Measurements from ENCODE around the gene ANK2. TPM values are rescaled to one million over a fixed set of nuclear protein-coding genes. Genes with fewer than 3 reads are reported as not detected.

The ANK2 gene
- total RNA-seq, 1 donor = 79.6 TPM

DNA sequence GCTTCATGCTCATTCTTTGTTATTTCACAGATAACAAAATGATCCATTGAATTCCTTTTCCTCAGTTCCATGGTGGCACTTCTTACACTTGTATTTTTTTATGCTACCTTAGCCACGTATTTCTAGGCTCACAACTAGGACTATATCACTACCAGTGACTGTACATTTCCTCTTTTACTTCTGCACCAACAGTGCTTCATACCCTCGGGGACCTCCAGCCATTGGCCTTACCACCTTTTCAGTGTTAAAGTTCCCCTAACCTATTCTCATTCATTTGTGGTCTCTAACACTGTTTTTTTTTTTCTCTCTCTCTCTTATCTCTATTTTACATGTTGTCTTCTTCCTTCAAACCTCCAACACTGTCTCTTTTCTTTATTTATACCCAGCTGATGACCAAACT lies 315.9 kb downstream of the ANK2 start:
- no peak for DNase-seq (ENCODE audit: insufficient read length, low spot score, missing footprints)
- no peaks in the 10 kb centered on the region for H3K27me3 ChIP-seq (ENCODE audit: insufficient read depth, low read length)
- H3K4me2 ChIP-seq (ENCODE audit: insufficient read depth, low read length) = no peak overlapping the region
- H3K36me3 ChIP-seq (ENCODE audit: insufficient read depth, low read length) = no peaks in the 10 kb centered on the region
- no peak overlapping the region for H2AFZ ChIP-seq (ENCODE audit: low read length)
- H3K27ac ChIP-seq (ENCODE audit: low read depth, low read length) = no peak overlapping the region
- TF ChIP-seq, protein P1, sequence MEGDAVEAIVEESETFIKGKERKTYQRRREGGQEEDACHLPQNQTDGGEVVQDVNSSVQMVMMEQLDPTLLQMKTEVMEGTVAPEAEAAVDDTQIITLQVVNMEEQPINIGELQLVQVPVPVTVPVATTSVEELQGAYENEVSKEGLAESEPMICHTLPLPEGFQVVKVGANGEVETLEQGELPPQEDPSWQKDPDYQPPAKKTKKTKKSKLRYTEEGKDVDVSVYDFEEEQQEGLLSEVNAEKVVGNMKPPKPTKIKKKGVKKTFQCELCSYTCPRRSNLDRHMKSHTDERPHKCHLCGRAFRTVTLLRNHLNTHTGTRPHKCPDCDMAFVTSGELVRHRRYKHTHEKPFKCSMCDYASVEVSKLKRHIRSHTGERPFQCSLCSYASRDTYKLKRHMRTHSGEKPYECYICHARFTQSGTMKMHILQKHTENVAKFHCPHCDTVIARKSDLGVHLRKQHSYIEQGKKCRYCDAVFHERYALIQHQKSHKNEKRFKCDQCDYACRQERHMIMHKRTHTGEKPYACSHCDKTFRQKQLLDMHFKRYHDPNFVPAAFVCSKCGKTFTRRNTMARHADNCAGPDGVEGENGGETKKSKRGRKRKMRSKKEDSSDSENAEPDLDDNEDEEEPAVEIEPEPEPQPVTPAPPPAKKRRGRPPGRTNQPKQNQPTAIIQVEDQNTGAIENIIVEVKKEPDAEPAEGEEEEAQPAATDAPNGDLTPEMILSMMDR (IDR thresholded peaks at IDR 0.05; ENCODE audit: extremely low read depth, low read depth, low read length) = no peak
- H3K79me2 ChIP-seq (ENCODE audit: insufficient read depth, low read length) = no peaks in the 10 kb centered on the region
- no peak overlapping the region for H3K4me3 ChIP-seq (ENCODE audit: insufficient read depth, low read length)
- peaks cover 15% of the 10 kb centered on the region for H3K4me1 ChIP-seq (ENCODE audit: insufficient read depth, low read length)
- no peaks in the 10 kb centered on the region for H3K9me3 ChIP-seq (ENCODE audit: low read depth, low read length)
- H4K20me1 ChIP-seq (ENCODE audit: insufficient read depth, low read length) = no peaks in the 10 kb centered on the region

- DNase-seq (ENCODE audit: insufficient read length, low spot score, missing footprints) = peak; percentile 73
- Histone ChIP-seq H3K4me2 (ENCODE audit: insufficient read depth, low read length) (peak overlapping the region; percentile 19), H3K4me3 (ENCODE audit: insufficient read depth, low read length) (no peak overlapping the region), H3K27ac (ENCODE audit: low read depth, low read length) (peak overlapping the region; percentile 67), H3K4me1 (ENCODE audit: insufficient read depth, low read length) (peaks cover 15% of the 10 kb centered on the region), H3K9me3 (ENCODE audit: low read depth, low read length) (no peaks in the 10 kb centered on the region), H2AFZ (ENCODE audit: low read length) (no peak overlapping the region), H4K20me1 (ENCODE audit: insufficient read depth, low read length) (no peaks in the 10 kb centered on the region), H3K27me3 (ENCODE audit: insufficient read depth, low read length) (no peaks in the 10 kb centered on the region), H3K36me3 (ENCODE audit: insufficient read depth, low read length) (no peaks in the 10 kb centered on the region), H3K79me2 (ENCODE audit: insufficient read depth, low read length) (no peaks in the 10 kb centered on the region)
- TF ChIP-seq, protein P1 (IDR thresholded peaks at IDR 0.05; ENCODE audit: extremely low read depth, low read depth, low read length) = no peak
Measured at GRCh38 chr4:113368056-113368455, 318.6 kb downstream of the ANK2 start.

DNA sequence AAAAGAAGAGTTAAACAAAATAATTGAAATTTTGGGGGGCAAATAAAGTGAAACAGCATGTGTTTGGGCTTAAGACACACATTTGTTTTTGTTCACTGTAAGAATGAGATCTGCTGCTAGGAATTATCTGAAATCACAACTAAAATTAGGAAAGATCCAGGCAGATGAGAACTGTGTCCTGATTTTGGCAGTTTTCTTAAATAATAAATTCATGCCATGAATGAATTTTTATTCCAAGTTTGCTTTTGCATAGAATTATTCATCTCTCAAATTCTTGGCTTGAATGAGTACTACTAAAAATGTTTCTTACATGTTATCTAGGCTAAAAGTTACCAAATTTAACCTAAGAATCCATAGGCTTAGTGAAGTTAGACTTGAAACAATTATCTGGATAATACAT lies 321.7 kb downstream of the ANK2 start:
- no peak for DNase-seq (ENCODE audit: insufficient read length, low spot score, missing footprints)
- H2AFZ ChIP-seq (ENCODE audit: low read length) = no peak overlapping the region
- H3K79me2 ChIP-seq (ENCODE audit: insufficient read depth, low read length) = no peaks in the 10 kb centered on the region
- no peak overlapping the region for H3K4me2 ChIP-seq (ENCODE audit: insufficient read depth, low read length)
- peaks cover 15% of the 10 kb centered on the region for H3K4me1 ChIP-seq (ENCODE audit: insufficient read depth, low read length)
- no peak overlapping the region for H3K27ac ChIP-seq (ENCODE audit: low read depth, low read length)
- H3K27me3 ChIP-seq (ENCODE audit: insufficient read depth, low read length) = no peaks in the 10 kb centered on the region
- no peaks in the 10 kb centered on the region for H3K9me3 ChIP-seq (ENCODE audit: low read depth, low read length)
- H4K20me1 ChIP-seq (ENCODE audit: insufficient read depth, low read length) = no peaks in the 10 kb centered on the region
- no peaks in the 10 kb centered on the region for H3K36me3 ChIP-seq (ENCODE audit: insufficient read depth, low read length)
- no peak overlapping the region for H3K4me3 ChIP-seq (ENCODE audit: insufficient read depth, low read length)
- TF ChIP-seq, protein P1 (IDR thresholded peaks at IDR 0.05; ENCODE audit: extremely low read depth, low read depth, low read length) = no peak

DNA sequence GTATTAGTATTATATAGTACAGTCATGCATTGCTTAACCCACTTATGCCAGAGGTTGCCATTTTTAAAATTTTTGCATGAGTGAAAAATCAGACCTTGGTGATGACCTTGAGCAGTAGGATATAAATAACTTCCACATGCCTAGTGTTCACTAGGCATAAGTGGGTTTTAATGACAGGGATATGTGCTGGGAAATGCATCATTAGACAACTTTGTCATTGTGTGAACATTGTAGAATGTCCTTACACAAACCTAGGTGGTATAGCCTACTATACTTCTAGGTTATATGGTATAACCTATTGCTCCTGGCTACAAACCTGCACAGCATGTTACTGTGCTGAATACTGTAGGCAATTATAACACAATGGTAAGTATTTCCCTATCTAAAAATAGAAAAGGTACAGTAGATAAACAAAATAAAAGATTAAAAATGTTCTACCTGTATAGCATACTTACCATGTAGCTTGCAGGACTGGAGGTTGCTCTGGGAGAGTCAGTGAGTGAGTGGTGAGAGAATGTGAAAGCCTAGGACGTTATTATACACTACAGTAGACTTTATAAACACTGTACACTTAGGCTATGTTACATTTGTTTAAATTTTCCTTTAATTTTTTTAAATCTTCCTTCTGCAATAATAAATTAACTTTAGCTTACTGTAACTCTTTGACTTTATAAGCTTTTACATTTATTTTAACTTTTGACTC lies 326.7 kb downstream of the ANK2 start:
- H3K4me3 ChIP-seq (ENCODE audit: insufficient read depth, low read length) = no peak overlapping the region
- H2AFZ ChIP-seq (ENCODE audit: low read length) = no peak overlapping the region
- H4K20me1 ChIP-seq (ENCODE audit: insufficient read depth, low read length) = no peaks in the 10 kb centered on the region
- H3K4me1 ChIP-seq (ENCODE audit: insufficient read depth, low read length) = no peaks in the 10 kb centered on the region
- no peak overlapping the region for H3K27ac ChIP-seq (ENCODE audit: low read depth, low read length)
- no peak overlapping the region for H3K4me2 ChIP-seq (ENCODE audit: insufficient read depth, low read length)
- TF ChIP-seq, protein P1 (IDR thresholded peaks at IDR 0.05; ENCODE audit: extremely low read depth, low read depth, low read length) = no peak
- no peaks in the 10 kb centered on the region for H3K79me2 ChIP-seq (ENCODE audit: insufficient read depth, low read length)
- DNase-seq (ENCODE audit: insufficient read length, low spot score, missing footprints) = no peak
- H3K36me3 ChIP-seq (ENCODE audit: insufficient read depth, low read length) = no peaks in the 10 kb centered on the region
- no peaks in the 10 kb centered on the region for H3K27me3 ChIP-seq (ENCODE audit: insufficient read depth, low read length)
- no peaks in the 10 kb centered on the region for H3K9me3 ChIP-seq (ENCODE audit: low read depth, low read length)
